NCI-H82 treated with DMSO at 0.1 percent for 48 hours (cell line): ENCODE data around the gene DPP9.
"Not testable (repeated sequence)": the region's sequence is repeated elsewhere in the genome, so short reads cannot be mapped to it uniquely, and the experiment has no call there.

ENCODE experiments used
- DNase-seq: peaks from one replicate; lab custom pipeline; 2025; ENCODE audit not compliant: unreplicated experiment; lab: John Stamatoyannopoulos, UW

Gene DPP9

DNA sequence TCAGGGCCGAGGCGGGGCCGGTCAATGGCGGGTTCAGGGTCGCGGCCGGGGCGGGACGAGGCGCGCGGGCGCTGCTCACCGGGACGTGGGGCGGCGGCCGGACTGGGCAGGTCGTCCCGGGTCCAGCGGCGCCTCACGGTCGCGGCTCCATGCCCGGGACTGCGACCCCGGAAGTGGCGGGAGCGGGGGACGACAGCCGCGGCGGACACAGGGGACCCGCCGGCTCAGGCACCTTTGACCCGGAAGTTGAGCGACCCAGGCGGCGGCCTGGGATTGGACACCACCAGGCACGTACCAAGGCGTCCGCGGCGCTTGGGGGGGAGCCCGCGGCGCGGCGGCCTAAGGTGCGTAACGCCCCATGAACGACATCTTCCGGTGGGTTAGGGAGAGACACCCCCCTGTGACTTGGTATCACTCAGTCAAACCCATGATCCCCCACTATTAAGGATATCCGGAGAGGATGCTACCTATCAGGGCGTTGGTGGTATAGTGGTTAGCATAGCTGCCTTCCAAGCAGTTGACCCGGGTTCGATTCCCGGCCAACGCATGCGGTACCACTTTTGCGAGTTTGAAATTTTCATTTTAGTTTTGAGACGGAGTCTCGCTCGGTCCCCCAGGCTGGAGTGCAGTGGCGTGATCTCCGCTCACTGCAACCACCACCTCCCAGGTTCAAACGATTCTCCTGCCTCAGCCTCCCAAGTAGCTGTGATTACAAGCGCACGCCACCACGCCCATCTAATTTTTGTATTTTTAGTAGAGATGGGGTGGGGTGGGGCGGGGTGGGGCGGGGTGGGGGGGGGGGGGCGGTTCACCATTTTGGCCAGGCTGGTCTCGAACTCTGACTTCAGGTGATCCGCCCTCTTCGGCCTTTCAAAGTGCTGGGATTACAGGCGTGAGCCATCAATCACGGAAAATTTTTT lies at the start of gene DPP9:
TSS of gene DPP9 (minus strand) at position 248 of the 920 bp plus-strand sequence. CDS start 3,936 bp downstream, outside the sequence.
- DNase-seq = peak; percentile 92

GRCh38 chr19:4773047-4773640 lies 49.5 kb upstream of the DPP9 start:
- DNase-seq = no peak

- DNase-seq = no peak
Observed at GRCh38 chr19:4772566-4772965, 48.9 kb upstream of the DPP9 start.

GRCh38 chr19:4768934-4769777 lies 45.5 kb upstream of the DPP9 start:
- DNase-seq = peak; percentile 77

GRCh38 chr19:4764393-4764660 lies 40.7 kb upstream of the DPP9 start:
- no peak for DNase-seq

- DNase-seq = no peak
Observed at GRCh38 chr19:4763021-4763420, 39.4 kb upstream of the DPP9 start.

DNA sequence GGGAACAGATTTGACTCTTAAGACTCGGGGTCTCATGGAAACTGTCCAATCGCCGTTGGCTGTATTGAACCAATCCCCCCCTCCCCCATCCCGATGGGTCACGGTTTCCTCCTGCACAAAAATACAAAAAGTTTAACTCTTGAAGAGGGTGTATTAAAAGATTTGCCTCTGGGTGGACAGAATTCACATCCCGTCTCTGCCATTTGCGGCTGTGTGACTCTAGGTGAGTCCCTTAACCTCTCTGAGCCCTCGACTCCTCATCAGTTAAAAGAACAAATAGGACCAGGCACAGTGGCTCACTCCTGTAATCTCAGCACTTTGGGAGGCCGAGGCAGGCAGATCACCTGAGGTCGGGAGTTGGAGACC lies 36.6 kb upstream of the DPP9 start:
- DNase-seq = no peak

GRCh38 chr19:4759388-4760284 lies 36.0 kb upstream of the DPP9 start:
- DNase-seq = peak; percentile 84

DNA sequence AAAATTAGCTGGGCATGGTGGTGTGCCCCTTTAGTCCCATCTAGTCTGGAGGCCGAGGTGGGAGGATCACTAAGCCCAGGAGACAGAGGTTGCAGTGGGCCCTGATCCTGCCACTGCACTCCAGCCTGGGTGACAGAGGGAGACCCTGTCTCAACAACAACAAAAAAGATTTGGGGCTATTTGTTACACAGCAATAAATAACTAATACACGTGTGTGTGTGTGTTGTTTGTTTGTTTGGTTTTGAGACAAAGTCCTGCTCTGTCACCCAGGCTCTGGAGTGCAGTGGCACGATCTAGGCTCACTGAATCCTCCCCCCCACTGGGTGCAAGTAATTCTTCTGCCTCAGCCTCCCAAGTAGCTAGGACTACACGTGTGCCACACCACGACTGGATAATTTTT lies 35.0 kb upstream of the DPP9 start:
- no peak for DNase-seq

- DNase-seq = no peak
Observed at GRCh38 chr19:4758082-4758481, 34.4 kb upstream of the DPP9 start.

- DNase-seq = no peak
Observed at GRCh38 chr19:4755459-4755858, 31.8 kb upstream of the DPP9 start.

GRCh38 chr19:4754248-4754647 lies 30.6 kb upstream of the DPP9 start:
- no peak for DNase-seq

GRCh38 chr19:4749870-4750590 lies 26.4 kb upstream of the DPP9 start:
- no peak for DNase-seq

DNA sequence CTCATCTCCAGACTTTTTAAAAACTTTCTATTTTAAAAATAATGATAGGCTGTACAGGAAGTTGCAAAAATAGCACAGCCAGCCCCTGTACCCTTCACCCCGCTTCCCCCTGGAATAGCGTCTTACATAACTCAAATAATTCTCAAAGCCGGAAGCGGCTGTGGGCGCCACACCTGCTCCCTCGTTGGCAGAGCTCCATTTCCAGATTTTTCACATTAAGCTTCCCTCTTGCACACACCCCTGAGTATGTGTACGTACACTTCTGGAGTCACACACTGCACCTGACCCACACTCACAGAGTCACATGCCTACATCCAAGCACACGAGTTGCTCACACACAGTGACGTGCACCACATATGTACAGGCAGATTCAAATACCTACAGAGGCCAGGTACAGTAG lies 24.9 kb upstream of the DPP9 start:
- DNase-seq = no peak

- DNase-seq = no peak
Observed at GRCh38 chr19:4748185-4748584, 24.5 kb upstream of the DPP9 start.

- DNase-seq = no peak
Observed at GRCh38 chr19:4745986-4746385, 22.3 kb upstream of the DPP9 start.

GRCh38 chr19:4745175-4745574 lies 21.5 kb upstream of the DPP9 start:
- DNase-seq = not testable (repeated sequence)

DNA sequence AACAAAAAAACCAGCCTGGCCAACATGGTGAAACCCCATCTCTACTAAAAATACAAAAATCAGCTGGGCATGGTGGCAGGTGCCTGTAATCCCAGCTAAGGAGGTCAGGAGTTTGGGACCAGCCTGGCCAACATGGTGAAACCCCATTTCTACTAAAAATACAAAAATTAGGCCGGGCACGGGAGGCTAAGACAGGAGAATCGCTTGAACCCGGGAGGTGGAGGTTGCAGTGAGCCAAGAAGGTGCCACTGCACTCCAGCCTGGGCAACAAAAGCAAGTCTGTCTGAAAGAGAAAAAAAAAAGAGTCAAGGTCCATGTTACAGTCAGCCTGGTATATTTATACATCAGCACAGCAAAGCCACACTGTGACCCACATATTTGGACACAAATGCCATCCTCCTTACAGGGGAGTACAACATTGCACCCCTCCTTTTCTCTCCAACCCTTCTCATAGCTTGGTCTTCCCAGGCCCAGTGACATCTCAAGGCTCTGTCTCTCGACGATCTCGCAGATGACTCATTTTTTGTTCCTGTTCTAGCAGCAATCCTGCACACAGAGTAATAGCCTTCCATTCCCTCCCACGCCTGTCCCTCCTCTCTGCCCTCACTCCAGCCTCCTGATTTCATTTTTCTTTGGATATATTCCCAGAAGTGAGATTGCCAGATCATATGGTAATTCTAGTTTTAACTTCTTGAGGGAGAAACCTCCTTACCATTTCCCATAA lies 21.0 kb upstream of the DPP9 start:
- no peak for DNase-seq
